Coronary artery (tissue), 2 donors: ENCODE measurements around the gene TIMM10.
"Not testable (repeated sequence)": the region's sequence is repeated elsewhere in the genome, so short reads cannot be mapped to it uniquely, and the experiment has no call there.

Experiments used
- DNase-seq: peaks from one replicate; pipeline ENCODE4 v3.0.0-alpha.2; 2017; ENCODE audit warnings: low spot score
- H3K27ac ChIP-seq, 2 donors: fragments of 200-600 bp; sonication (generic); one replicate each; pipeline ENCODE4 v1.5.1; 2016 to 2019
- H3K4me3 ChIP-seq: fragments of 200-600 bp; sonication (generic); 2 replicates; pipeline ENCODE4 v1.5.1; 2016; ENCODE audit warnings: mild to moderate bottlenecking, moderate library complexity
- CTCF ChIP-seq: fragments of 200-600 bp; sonication (generic); IDR thresholded peaks from one replicate; pipeline ENCODE4 v1.5.1; 2019; ENCODE audit warnings: antibody characterized with exemption

TIMM10 gene

GRCh38 chr11:57543593-57543992 is 13.0 kb upstream of the TIMM10 start:
- H3K27ac ChIP-seq = no peak overlapping the region
- no peak for TF ChIP-seq CTCF

GRCh38 chr11:57542582-57542981 is 12.0 kb upstream of the TIMM10 start:
- no peak for DNase-seq
- Histone ChIP-seq H3K27ac (no peak overlapping the region), H3K4me3 (no peak overlapping the region)
- no peak for TF ChIP-seq CTCF

More at GRCh38 chr11:57543593-57543992, 13.0 kb upstream of the TIMM10 start:
- H3K4me3 ChIP-seq = no peak overlapping the region
- no peak for DNase-seq

- TF ChIP-seq CTCF = no peak
- H3K4me3 ChIP-seq = no peak overlapping the region
- H3K27ac ChIP-seq = no peak overlapping the region
- no peak for DNase-seq
Measured at GRCh38 chr11:57541169-57541568, 10.6 kb upstream of the TIMM10 start.

GRCh38 chr11:57539342-57539741 is 8.8 kb upstream of the TIMM10 start:
- DNase-seq = no peak
- H3K27ac ChIP-seq = no peak overlapping the region
- no peak for TF ChIP-seq CTCF
- no peak overlapping the region for H3K4me3 ChIP-seq

- no peak for TF ChIP-seq CTCF
- DNase-seq = no peak
- H3K4me3 ChIP-seq = no peak within 1 kb of the TSS
- H3K27ac ChIP-seq = no peak within 1 kb of the TSS
Measured at GRCh38 chr11:57536947-57537619, 6.5 kb upstream of the TIMM10 start, which contains the start of gene SMTNL1. Gene SMTNL1, plus strand, starts transcription at chr11:57537595. Its CDS starts 5,048 bp downstream, at chr11:57542643.

GRCh38 chr11:57534449-57534848 is 3.9 kb upstream of the TIMM10 start:
- not testable (repeated sequence) for H3K4me3 ChIP-seq, DNase-seq, H3K27ac ChIP-seq

GRCh38 chr11:57530215-57530595 is 349 bp downstream of the TIMM10 start:
- TF ChIP-seq CTCF = no peak
- Histone ChIP-seq H3K27ac (peak overlapping the region; percentile 40 to 48), H3K4me3 (peak overlapping the region; percentile 77)
- no peak for DNase-seq
